ENCODE data around the gene ARFRP1.
"Not testable (repeated sequence)": the region's sequence is repeated elsewhere in the genome, so short reads cannot be mapped to it uniquely, and the experiment has no call there.

ARFRP1 gene

GRCh38 chr20:63653041-63653973 is 54.5 kb downstream of the ARFRP1 start, which contains the start of gene STMN3:
TSS of gene STMN3 (minus strand) at chr20:63653424. CDS start at chr20:63653345, 79 bp downstream.
- peak; percentile 73 for DNase-seq

GRCh38 chr20:63652192-63652980 is 55.4 kb downstream of the ARFRP1 start:
- peak; percentile 37 for DNase-seq

DNA sequence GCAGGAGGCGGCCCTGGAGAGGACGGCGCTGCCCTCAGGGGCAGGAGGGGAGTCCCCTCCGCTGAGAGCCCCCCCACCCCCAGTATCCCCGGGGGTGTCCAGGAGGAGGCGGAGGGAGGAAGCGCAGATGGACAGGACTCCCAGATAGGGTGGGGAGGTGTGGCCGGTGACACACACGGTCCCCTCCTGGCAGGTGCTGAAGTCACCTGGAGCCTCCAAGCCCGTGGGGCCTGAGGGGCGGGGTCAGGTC is 55.9 kb downstream of the ARFRP1 start:
- DNase-seq: no peak

DNA sequence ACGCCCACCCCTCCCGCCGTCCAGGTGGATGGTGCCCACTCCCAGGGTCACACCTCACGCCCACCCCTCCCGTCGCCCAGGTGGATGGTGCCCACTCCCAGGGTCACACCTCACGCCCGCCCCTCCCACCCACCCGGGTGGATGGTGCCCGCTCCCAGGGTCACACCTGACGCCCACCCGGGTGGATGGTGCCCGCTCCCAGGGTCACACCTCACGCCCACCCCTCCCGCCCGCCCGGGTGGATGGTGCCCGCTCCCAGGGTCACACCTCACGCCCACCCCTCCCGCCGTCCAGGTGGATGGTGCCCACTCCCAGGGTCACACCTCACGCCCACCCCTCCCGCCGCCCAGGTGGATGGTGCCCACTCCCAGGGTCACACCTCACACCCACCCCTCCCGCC is 57.3 kb downstream of the ARFRP1 start:
- not testable (repeated sequence) for DNase-seq

DNA sequence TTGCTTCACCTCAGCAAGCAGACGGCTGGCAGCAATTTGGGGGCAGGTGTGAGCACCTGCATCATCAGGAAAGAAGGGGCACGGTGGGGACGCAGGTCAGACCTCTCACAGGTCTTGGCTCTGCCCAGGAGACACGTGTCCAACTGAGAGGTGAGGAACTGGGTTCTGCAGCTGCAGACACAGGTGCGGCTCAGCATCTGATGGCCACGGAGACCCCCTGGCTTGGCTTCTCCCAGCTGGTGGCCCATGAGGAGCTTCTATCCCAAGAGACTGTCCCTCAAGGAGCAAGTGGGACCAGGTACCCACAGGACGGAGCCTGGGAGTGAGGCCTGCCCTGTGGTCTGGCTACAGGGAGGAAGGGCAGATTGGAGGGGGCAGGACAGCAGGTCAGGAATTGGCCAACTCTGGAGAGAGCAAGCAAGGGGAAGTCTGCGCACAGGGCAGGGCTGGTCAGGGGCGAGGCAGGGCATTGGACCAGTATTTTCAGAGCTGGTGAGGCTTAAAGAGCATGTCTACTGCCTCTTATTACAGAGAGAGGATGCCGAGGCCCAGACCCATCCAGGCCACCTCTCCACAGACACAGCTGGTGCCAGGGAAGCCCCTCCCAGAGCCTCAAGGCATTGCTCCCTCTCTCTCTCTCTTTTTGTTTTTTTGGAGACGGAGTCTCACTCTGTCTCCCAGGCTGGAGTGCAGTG is 58.7 kb downstream of the ARFRP1 start:
- DNase-seq: no peak

Data from stimulated activated CD4-positive, alpha-beta T cell treated with anti-CD3 and anti-CD28 coated beads, Interleukin-4, amount 100 ng/mL, for 24 hours (primary cell).